Suprapubic skin (tissue), 3 donors: ENCODE measurements around the gene STIP1.

Experiments
- CTCF ChIP-seq, 2 donors: fragments of 200-600 bp in 1 of 2; fragments of 450-650 bp in 1 of 2; sonication (generic) in 1 of 2; IDR thresholded peaks; one replicate each; pipeline ENCODE4 v1.5.1; 2016 to 2019; ENCODE audit warnings: antibody characterized with exemption in 2 of 2, mild to moderate bottlenecking in 1 of 2, moderate library complexity in 1 of 2
- POLR2AphosphoS5 ChIP-seq, 3 donors: sonication (generic); formaldehyde crosslinking; IDR thresholded peaks; one replicate each; pipeline ENCODE4 v1.6.1; 2017; ENCODE audit warnings: antibody characterized with exemption in 3 of 3

GRCh38 chr11:64223001-64223651 is 37.2 kb downstream of the STIP1 start:
- TF ChIP-seq CTCF (IDR thresholded peaks at IDR 0.05) = no peak
- TF ChIP-seq POLR2AphosphoS5 (IDR thresholded peaks at IDR 0.05) = no peak
